NOMO-1 (cell line): Measurements from ENCODE around the gene RARRES2.
"Not testable (repeated sequence)": the region's sequence is repeated elsewhere in the genome, so short reads cannot be mapped to it uniquely, and the experiment has no call there.

Experiments
- DNase-seq, 2 experiments: peaks; one replicate each; lab custom pipeline; 2025; ENCODE audit not compliant: unreplicated experiment in 2 of 2; lab: John Stamatoyannopoulos, UW

Gene RARRES2

DNA sequence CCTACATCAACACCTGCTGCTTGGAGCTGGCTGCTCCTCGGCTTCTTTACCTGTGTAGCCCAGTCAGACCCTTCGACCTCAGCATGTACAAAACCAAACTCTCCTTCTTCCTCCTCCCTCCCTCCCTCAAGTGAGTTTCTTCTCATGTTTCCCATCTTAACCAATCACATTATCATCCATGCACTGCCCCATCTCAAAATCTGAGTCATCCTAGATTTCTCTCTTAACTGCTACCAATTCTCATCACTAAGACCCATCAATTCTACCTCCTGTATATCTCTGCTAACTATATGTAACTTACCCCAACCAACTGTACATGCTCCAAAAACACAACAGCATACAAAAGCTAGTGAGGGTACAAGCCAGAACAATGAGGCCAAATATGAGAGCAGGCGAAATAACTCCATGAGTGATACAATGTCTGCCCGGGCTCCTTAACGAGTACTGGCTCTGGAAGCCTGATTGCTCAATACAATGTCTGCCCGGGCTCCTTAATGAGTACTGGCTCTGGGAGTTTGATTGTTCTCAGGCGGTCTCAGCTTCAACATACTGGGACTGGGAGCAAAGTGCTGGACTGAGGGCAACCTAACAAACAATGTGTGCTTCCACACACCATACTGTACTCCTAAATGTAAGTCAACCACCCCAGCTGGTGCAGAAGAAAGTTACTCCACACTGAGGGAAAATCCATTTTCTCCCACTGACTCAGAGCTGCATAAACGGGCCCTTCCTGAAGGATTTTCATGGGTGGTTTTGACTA, 36.8 kb downstream of the RARRES2 start:
- not testable (repeated sequence) for DNase-seq

DNA sequence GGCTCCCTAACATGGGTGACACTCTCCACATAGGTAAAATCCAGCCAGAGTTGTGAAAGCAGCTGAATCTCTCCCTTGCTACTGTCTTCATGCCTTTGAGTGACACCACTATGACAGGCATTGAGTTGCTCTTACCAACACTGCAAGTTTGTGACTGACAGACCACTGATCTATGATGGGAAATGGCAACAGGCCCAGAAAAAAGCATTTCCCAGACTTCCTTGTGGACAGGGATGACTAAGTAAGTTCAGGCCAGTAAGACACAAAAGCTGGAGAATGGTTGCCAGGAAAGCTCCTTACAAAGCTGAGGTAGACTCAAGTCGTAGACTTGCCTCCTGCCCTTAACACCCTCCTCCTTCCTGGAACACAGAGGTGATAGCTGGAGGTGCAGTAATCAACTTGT, 38.5 kb downstream of the RARRES2 start:
- not testable (repeated sequence) for DNase-seq

DNA sequence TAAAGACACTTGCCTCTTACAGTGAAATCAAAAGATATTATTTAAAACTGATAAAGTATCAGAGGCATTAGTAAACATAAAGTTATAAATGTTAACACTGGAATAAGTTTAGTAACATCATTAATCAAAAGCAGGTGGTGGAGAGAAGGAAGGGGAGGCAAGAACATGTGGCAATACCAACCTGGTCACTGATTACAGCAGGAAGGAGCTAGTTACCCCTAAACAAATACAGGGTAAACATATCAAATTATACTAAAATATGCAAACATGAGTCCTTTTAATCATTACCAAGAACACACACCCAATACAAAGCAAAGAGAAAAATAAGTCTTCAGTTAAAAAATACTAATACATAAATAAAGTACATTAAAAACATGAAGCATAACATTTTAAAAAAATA, 43.5 kb downstream of the RARRES2 start:
- DNase-seq: not testable (repeated sequence)

DNA sequence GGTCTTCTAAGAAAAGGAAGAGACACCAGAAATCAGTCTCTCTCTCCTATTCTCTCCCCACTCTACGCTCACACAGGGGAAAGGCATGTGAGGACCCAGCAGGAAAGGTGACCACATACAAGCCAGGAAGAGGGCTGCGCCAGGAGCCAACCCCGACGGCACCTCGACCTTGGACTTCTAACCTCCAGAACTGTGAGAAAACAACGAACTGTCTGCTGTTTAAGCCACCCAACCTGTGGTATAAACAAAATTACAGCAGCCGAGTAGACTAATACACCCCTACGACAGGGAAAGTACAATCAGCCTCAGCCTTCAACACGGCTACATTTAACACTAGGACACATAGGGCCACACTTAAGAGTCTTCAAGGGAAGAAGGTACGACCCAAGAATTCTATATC, 44.6 kb downstream of the RARRES2 start:
- not testable (repeated sequence) for DNase-seq

DNA sequence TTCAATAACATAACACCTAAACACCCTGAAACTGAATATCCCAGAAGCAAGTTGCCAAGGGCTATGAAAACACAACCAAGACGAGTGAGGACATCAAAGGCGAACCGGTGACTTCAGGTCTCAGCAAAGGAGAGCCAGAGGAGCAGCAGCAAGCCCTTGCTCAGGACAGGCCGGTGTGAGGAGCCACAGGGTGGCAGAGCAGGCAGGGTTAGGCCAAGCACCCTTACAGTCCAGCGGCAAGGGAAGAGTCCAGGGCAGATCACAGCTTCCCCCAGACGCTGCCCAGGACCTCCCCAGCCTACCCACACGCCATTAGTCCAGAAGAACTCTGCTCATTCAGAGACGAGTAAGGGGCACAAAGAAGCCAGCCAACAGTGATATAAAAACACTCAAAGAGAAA, 45.8 kb downstream of the RARRES2 start:
- not testable (repeated sequence) for DNase-seq

DNA sequence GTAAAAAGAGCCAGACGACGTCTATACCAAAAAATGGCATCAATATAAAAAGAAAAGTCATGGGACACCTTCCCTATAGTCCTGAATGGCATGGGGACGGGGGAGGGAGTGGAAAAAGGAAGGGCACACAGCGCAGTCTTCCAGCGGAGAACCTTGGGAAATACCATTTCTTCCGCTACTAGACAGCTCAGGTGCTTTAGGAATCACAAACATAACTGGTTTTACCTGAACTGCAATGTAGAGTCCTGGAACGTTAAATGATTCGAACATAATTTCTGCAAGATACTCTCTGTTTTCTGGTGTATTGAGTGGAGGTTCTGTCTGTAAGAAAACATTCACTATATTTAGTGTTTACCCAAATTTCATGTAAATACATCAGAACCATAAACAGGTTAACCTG, 46.4 kb downstream of the RARRES2 start:
- not testable (repeated sequence) for DNase-seq

DNA sequence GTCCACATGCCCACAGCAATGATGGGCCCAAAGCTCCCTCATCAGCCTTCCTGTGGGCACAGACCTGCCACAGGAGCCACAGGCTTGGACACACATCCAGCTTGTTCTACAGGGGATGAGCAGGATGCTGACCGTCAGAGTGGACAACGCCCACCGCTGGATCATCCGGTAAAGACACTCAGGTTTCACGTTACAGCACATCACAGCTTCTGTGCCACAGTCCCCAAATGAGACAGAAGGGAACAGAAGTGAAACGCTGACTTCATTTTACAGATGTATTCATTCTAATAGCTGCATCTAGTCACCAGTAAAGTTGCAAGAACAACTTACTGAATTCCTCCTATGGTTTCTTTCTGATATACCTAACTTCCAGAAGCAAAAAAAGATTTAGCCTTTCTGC, 51.1 kb downstream of the RARRES2 start:
- DNase-seq: not testable (repeated sequence)

DNA sequence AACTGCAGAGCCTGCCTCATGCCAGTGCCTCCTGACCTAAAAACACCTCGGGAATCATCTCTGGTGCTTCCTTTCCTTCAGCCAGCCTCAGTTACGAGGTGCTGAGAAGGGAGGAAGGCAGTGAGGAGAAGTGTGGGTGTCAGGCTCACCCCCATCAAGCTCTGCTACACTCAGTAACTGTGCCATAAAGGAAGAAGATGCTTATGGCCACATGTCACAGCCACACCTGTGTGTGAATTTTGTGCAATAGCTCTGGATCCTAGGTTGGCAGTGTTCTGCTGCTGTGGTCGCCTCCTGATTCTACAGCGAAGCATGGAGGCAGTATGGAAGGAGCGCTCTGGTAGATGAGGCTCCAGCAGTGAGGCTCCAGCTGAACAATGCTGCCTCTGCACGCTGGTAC, 52.6 kb downstream of the RARRES2 start:
- not testable (repeated sequence) for DNase-seq
